Mesendoderm (in vitro differentiated cells): ENCODE results near the gene RPL31.

Experiments
- DNase-seq: peaks from one replicate; pipeline ENCODE4 v3.0.0; 2013
- H2AK5ac ChIP-seq: 2 replicates; pipeline ENCODE4 v1.6.1; 2013; ENCODE audit warnings: low read length, inconsistent platforms
- H2BK120ac ChIP-seq: 2 replicates; pipeline ENCODE4 v1.6.1; 2013; ENCODE audit warnings: low read depth, mild to moderate bottlenecking, low read length, moderate library complexity, mixed read lengths
- H2BK15ac ChIP-seq: replicated peaks from 2 replicates; pipeline ENCODE4 v1.6.1; 2013; ENCODE audit warnings: low read depth, mild to moderate bottlenecking, moderate library complexity
- H2BK5ac ChIP-seq: 2 replicates; pipeline ENCODE4 v1.6.1; 2013; ENCODE audit warnings: low read length, inconsistent platforms
- H3K18ac ChIP-seq: 2 replicates; pipeline ENCODE4 v1.6.1; 2013; ENCODE audit warnings: mild to moderate bottlenecking, low read length, mixed read lengths
- H3K23ac ChIP-seq: one replicate; pipeline ENCODE4 v1.6.1; 2013; ENCODE audit warnings: low read length
- H3K27ac ChIP-seq: 2 replicates; pipeline ENCODE4 v1.5.1; 2013; ENCODE audit warnings: low read depth, mild to moderate bottlenecking, inconsistent platforms, low read length, moderate library complexity
- H3K27me3 ChIP-seq: 2 replicates; pipeline ENCODE4 v1.6.1; 2013; ENCODE audit warnings: low read length, control low read depth, mild to moderate bottlenecking, inconsistent platforms; ENCODE audit not compliant: insufficient read depth, poor library complexity
- H3K36me3 ChIP-seq: 2 replicates; pipeline ENCODE4 v1.6.1; 2013; ENCODE audit warnings: low read length, inconsistent platforms; ENCODE audit not compliant: control insufficient read depth, insufficient read depth
- H3K4ac ChIP-seq: one replicate; pipeline ENCODE4 v1.6.1; 2013; ENCODE audit warnings: low read depth, mild to moderate bottlenecking, low read length, moderate library complexity
- H3K4me1 ChIP-seq: 2 replicates; pipeline ENCODE4 v1.6.1; 2013; ENCODE audit warnings: low read depth, low read length, inconsistent platforms; ENCODE audit not compliant: control insufficient read depth
- H3K4me2 ChIP-seq: 2 replicates; pipeline ENCODE4 v1.6.1; 2013; ENCODE audit warnings: low read length
- H3K4me3 ChIP-seq: 2 replicates; pipeline ENCODE4 v1.5.1; 2013; ENCODE audit warnings: mild to moderate bottlenecking, low read length
- H3K56ac ChIP-seq: one replicate; pipeline ENCODE4 v1.6.1; 2013; ENCODE audit warnings: low read length
- H3K79me1 ChIP-seq: 2 replicates; pipeline ENCODE4 v1.6.1; 2013; ENCODE audit warnings: low read length, inconsistent platforms
- H3K79me2 ChIP-seq: 2 replicates; pipeline ENCODE4 v1.6.1; 2013; ENCODE audit warnings: mild to moderate bottlenecking, low read length; ENCODE audit not compliant: control insufficient read depth, insufficient read depth
- H3K9ac ChIP-seq: 2 replicates; pipeline ENCODE4 v1.6.1; 2013; ENCODE audit warnings: low read length, inconsistent platforms
- H4K5ac ChIP-seq: one replicate; pipeline ENCODE4 v1.6.1; 2013; ENCODE audit warnings: low read length
- H4K8ac ChIP-seq: one replicate; pipeline ENCODE4 v1.6.1; 2013; ENCODE audit warnings: low read depth, mild to moderate bottlenecking, control low read depth, low read length, moderate library complexity
- WGBS: extraction: QIAGEN DNeasy Blood & Tissue Kit; methylation state at CpG from one replicate; pipeline ENCODE4 v1.1.7; 2013; ENCODE audit warnings: low lambda C conversion rate, missing lambda C conversion rate; ENCODE audit not compliant: insufficient coverage; ENCODE audit errors: extremely low coverage; 5-methylcytosine and 5-hydroxymethylcytosine counted together

Gene RPL31

DNA sequence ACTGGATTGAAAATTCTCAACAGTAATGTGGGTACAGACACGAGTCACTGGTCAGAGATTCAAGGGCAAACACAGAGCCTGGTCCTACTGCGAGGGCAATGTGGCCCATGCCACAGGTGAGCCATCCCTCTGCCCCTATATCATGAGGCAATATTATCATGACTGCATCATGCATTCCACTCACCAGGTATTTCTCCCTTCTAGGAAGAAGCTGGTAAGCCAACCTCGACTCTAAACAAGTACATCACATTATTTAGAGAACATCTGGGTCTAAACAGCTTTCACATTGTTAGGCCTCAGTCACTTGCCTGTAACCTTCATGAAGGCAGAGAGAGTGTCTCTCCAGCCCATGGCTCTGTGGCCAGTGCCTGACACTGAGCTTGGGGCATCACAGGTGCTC lies 14.6 kb upstream of the RPL31 start:
- no CpG with 5 or more reads among the region's 3 CpGs for WGBS
- Histone ChIP-seq H2BK15ac (no peak overlapping the region), H4K8ac (no peak overlapping the region), H2BK5ac (no peak overlapping the region), H3K4me1 (no peaks in the 10 kb centered on the region), H3K27ac (no peak overlapping the region), H3K4ac (no peak overlapping the region), H2BK120ac (no peak overlapping the region), H3K27me3 (no peaks in the 10 kb centered on the region), H3K23ac (no peak overlapping the region), H2AK5ac (no peak overlapping the region), H3K9ac (no peak overlapping the region), H4K5ac (no peak overlapping the region), H3K79me2 (no peaks in the 10 kb centered on the region), H3K4me2 (no peak overlapping the region), H3K36me3 (no peaks in the 10 kb centered on the region), H3K79me1 (no peaks in the 10 kb centered on the region), H3K56ac (no peak overlapping the region), H3K18ac (no peak overlapping the region), H3K4me3 (no peak overlapping the region)
- DNase-seq, result no peak

DNA sequence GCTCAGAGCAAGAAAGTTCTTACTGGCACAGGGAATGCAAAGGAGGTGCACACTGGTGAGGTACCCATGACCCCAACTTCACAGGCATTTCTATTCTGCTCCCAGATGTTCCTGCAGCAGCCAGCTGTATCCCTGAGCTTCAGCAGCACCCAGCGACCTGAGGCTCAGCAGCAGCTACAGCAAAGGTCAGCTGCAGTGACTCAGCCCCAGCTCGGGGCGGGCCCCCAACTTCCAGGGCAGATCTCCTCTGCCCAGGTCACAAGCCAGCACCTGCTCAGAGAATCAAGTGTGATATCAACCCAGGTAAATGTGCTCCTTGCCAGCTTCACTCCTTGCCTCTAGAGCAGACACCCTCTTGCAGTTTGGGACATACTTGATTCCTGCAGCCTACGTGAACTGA lies 14.1 kb upstream of the RPL31 start:
- Histone ChIP-seq H2BK120ac (no peak overlapping the region), H2AK5ac (no peak overlapping the region), H3K27me3 (no peaks in the 10 kb centered on the region), H3K23ac (no peak overlapping the region), H3K4ac (no peak overlapping the region), H3K9ac (no peak overlapping the region), H2BK5ac (no peak overlapping the region), H3K4me3 (no peak overlapping the region), H4K5ac (no peak overlapping the region), H3K4me1 (no peaks in the 10 kb centered on the region), H3K18ac (no peak overlapping the region), H3K4me2 (no peak overlapping the region), H3K56ac (no peak overlapping the region), H2BK15ac (no peak overlapping the region), H3K79me2 (no peaks in the 10 kb centered on the region), H3K36me3 (no peaks in the 10 kb centered on the region), H3K79me1 (no peaks in the 10 kb centered on the region), H3K27ac (no peak overlapping the region), H4K8ac (no peak overlapping the region)
- WGBS, result no CpG with 5 or more reads among the region's 4 CpGs
- DNase-seq, result no peak

DNA sequence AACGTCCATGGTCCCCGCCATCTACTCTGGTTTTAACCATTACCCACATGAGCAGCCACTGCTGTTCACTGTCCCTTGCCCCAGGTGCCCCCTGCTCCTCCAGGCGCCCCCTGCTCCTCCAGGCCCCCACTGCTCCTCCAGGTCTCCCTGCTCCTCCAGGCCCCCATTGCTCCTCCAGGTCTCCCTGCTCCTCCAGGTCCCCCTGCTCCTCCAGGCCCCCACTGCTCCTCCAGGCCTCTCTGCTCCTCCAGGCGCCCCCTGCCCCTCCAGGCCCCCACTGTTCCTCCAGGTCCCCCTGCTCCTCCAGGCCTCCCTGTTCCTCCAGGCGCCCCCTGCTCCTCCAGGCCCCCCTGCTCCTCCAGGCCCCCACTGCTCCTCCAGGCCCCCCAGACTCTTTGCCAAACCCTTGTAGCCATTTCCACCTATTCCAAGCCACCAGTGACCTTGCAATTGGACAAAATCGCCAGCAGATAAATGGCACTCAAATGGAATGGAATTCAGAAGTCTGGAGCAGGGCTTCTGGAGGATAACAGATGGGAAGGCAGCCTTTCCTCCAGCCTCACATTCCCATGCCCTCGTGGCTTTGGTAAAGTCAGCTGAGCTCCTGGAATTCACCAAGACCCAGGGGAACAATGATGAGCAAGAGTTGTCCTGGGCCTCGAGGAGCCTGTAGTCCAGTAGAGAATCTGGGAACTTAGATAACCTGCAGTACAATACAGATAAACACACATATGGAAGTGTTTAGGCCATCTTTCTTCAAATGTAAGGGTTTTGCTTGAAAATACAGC lies 13.3 kb upstream of the RPL31 start:
- H2AK5ac ChIP-seq, result no peak overlapping the region
- no peaks in the 10 kb centered on the region for H3K79me1 ChIP-seq
- no peak overlapping the region for H3K23ac ChIP-seq
- no peak overlapping the region for H3K56ac ChIP-seq
- no peak overlapping the region for H3K4me2 ChIP-seq
- no peaks in the 10 kb centered on the region for H3K4me1 ChIP-seq
- H3K18ac ChIP-seq, result no peak overlapping the region
- no peak overlapping the region for H2BK120ac ChIP-seq
- H3K36me3 ChIP-seq, result no peaks in the 10 kb centered on the region
- H3K27ac ChIP-seq, result no peak overlapping the region
- no peak overlapping the region for H4K8ac ChIP-seq
- no peaks in the 10 kb centered on the region for H3K27me3 ChIP-seq
- H3K79me2 ChIP-seq, result no peaks in the 10 kb centered on the region
- H3K9ac ChIP-seq, result no peak overlapping the region
- H2BK15ac ChIP-seq, result no peak overlapping the region
- H3K4ac ChIP-seq, result no peak overlapping the region
- no CpG with 5 or more reads among the region's 8 CpGs for WGBS
- no peak overlapping the region for H2BK5ac ChIP-seq
- no peak overlapping the region for H3K4me3 ChIP-seq
- DNase-seq, result no peak
- H4K5ac ChIP-seq, result no peak overlapping the region

DNA sequence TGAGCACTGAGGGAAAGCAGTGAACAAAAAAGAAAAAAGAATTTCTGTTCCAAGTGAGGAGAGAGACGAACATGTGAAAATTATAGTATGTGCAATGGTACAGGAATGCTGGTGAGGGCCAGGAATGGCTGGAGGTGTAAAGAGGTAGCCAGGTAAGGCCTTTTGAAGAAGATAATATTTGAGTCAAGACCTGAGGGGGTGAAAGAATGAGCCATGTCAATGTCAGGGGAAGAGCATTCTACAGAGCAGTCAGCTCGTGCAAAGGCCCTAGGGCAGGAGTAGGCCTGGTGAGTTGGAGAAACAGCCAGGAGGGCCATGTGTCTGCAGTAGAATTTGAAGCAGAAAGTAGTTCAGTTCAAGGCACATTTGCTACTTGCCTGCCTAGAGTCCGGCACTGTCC lies 12.4 kb upstream of the RPL31 start:
- Histone ChIP-seq H3K27ac (no peak overlapping the region), H2BK120ac (no peak overlapping the region), H2BK15ac (no peak overlapping the region), H3K56ac (no peak overlapping the region), H3K9ac (no peak overlapping the region), H3K36me3 (no peaks in the 10 kb centered on the region), H3K4me3 (no peak overlapping the region), H3K4me2 (no peak overlapping the region), H4K5ac (no peak overlapping the region), H2AK5ac (no peak overlapping the region), H3K23ac (no peak overlapping the region), H3K27me3 (no peaks in the 10 kb centered on the region), H3K4me1 (no peaks in the 10 kb centered on the region), H3K18ac (no peak overlapping the region), H3K4ac (no peak overlapping the region), H3K79me2 (no peaks in the 10 kb centered on the region), H2BK5ac (no peak overlapping the region), H3K79me1 (no peaks in the 10 kb centered on the region), H4K8ac (no peak overlapping the region)
- whole genome bisulfite sequencing, result no CpG with 5 or more reads among the region's 3 CpGs
- DNase-seq, result no peak

DNA sequence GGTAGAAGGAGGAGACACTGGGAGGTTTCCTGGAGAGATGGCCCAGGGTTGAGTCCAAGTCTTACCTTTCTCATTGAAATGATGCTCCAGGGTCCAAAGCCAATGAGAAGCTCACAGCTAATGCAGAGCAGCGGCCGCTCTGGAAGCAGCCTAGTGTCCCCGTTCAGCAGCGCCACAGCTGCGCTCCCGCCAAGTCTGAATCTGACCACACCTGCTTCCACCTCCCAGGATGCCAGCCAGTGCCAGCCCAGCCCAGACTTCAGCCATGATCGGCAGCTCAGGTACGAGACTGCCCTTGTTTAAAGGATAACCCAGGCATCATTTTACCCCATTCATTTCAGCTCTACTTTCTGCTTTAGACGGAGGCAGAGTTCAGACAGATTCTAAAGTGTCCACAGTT lies 11.9 kb upstream of the RPL31 start:
- H3K4ac ChIP-seq, result no peak overlapping the region
- H3K79me1 ChIP-seq, result no peaks in the 10 kb centered on the region
- no peak overlapping the region for H3K18ac ChIP-seq
- H3K9ac ChIP-seq, result no peak overlapping the region
- no peak overlapping the region for H4K8ac ChIP-seq
- no peak overlapping the region for H3K27ac ChIP-seq
- no peaks in the 10 kb centered on the region for H3K27me3 ChIP-seq
- no peak overlapping the region for H3K4me3 ChIP-seq
- no peak overlapping the region for H4K5ac ChIP-seq
- H3K4me1 ChIP-seq, result no peaks in the 10 kb centered on the region
- no peak overlapping the region for H2BK120ac ChIP-seq
- DNase-seq, result no peak
- H2AK5ac ChIP-seq, result no peak overlapping the region
- H3K36me3 ChIP-seq, result no peaks in the 10 kb centered on the region
- no peak overlapping the region for H3K23ac ChIP-seq
- no peak overlapping the region for H3K56ac ChIP-seq
- H3K4me2 ChIP-seq, result no peak overlapping the region
- H2BK5ac ChIP-seq, result no peak overlapping the region
- no CpG with 5 or more reads among the region's 9 CpGs for WGBS
- H3K79me2 ChIP-seq, result no peaks in the 10 kb centered on the region
- no peak overlapping the region for H2BK15ac ChIP-seq
